ENCODE data around the gene CLK3.

GRCh38 chr15:74594455-74594854 lies 21.2 kb upstream of the CLK3 start:
- TF ChIP-seq CTCF (conservative IDR thresholded peaks at IDR 0.05; ENCODE audit: low read depth, low read length) (no peak), EZH2 (IDR thresholded peaks at IDR 0.05; ENCODE audit: low read length, unreplicated experiment) (no peak)
